T-helper 1 cell treated with Interleukin-12 subunit alpha and Interleukin-12 subunit beta and Interleukin-4 antibody, amounts not matched to agents 30 μg/mL and 1 μg/mL, for 36 hours (primary cell): ENCODE data around the gene AKNA.

Experiments used
- H3K27ac Mint-ChIP-seq: one replicate; pipeline ENCODE4 v1.8.0; 2021; ENCODE audit warnings: mild to moderate bottlenecking, mixed read lengths
- H3K27me3 Mint-ChIP-seq: one replicate; pipeline ENCODE4 v1.8.0; 2021; ENCODE audit warnings: low read depth, mixed read lengths
- H3K36me3 Mint-ChIP-seq: one replicate; pipeline ENCODE4 v1.8.0; 2021; ENCODE audit warnings: low read depth, mixed read lengths
- H3K4me1 Mint-ChIP-seq: one replicate; pipeline ENCODE4 v1.8.0; 2021; ENCODE audit warnings: low read depth, mixed read lengths
- H3K4me3 Mint-ChIP-seq: one replicate; pipeline ENCODE4 v1.8.0; 2021; ENCODE audit warnings: mild to moderate bottlenecking, moderate library complexity, mixed read lengths
- H3K9me3 Mint-ChIP-seq: one replicate; pipeline ENCODE4 v1.8.0; 2021; ENCODE audit warnings: mixed read lengths

Gene AKNA

GRCh38 chr9:114408645-114409044 lies 20.9 kb upstream of the AKNA start:
- Mint-ChIP-seq H3K27ac (no peak overlapping the region), H3K4me3 (no peak overlapping the region), H3K9me3 (no peaks in the 10 kb centered on the region), H3K27me3 (no peaks in the 10 kb centered on the region), H3K36me3 (no peaks in the 10 kb centered on the region), H3K4me1 (peaks cover 5% of the 10 kb centered on the region)

- Mint-ChIP-seq H3K4me1 (peaks cover 5% of the 10 kb centered on the region), H3K36me3 (no peaks in the 10 kb centered on the region), H3K4me3 (no peak overlapping the region), H3K27ac (no peak overlapping the region), H3K9me3 (no peaks in the 10 kb centered on the region), H3K27me3 (no peaks in the 10 kb centered on the region)
These were observed 20.1 kb upstream of the AKNA start for GRCh38 chr9:114407889-114408288.

DNA sequence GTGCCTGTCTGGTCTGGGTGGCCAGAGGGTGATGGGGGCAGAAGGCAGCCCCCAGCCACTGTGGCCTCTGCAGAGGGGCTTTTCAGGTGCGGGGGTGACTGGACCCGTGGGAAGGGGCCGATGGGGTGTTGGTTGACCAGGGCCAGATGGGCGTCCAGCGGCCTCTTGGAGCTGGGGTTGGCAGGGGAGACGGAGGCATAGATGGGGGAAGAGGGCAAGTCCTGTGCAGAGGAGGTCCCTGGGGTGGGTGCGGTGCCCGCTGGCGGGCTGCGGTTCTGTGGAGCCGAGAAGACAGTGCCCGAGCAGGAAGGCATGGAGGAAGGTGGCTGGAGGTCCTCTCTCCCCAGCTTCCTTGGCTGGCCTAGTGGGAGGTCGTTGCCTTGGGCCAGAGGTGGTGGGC lies 18.7 kb upstream of the AKNA start:
- Mint-ChIP-seq H3K9me3 (no peaks in the 10 kb centered on the region), H3K4me1 (peaks cover 5% of the 10 kb centered on the region), H3K27me3 (no peaks in the 10 kb centered on the region), H3K36me3 (no peaks in the 10 kb centered on the region), H3K4me3 (no peak overlapping the region), H3K27ac (no peak overlapping the region)

DNA sequence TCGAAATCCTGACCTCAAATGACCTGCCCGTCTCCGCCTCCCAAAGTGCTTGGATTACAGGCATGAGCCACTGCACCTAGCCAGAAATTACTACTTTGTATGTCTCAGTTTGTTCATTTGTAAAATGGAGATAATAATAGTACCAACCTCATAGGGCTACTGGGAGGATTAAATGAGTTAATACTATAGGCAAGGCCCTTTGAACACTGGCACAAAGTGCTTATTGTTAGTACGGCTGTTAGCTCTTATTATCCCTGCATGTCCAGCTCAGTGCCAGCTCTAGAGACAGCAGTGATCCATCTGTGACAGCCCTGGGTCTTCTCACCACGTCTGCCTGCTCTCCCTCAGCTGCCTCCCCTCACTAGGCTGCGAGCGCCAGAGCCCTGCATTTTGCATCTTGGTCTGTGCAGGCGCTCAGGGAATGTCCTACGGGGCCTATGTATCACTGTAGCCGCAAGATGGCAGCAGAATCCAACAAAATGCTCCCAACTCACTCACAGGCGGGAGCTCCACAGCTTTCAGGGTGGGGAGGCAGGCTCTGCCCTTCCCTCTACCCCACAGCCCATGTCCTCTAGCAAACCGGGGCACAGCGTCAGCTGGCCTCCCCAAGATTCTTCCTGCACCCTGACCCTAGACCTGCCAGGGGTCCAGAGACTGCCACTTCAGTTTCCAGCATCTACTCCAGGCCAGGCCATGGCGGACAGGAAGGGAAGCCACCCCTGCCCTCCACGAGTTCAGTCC lies 17.7 kb upstream of the AKNA start:
- H3K36me3 Mint-ChIP-seq = no peaks in the 10 kb centered on the region
- no peaks in the 10 kb centered on the region for H3K27me3 Mint-ChIP-seq
- H3K27ac Mint-ChIP-seq = no peak overlapping the region
- H3K4me3 Mint-ChIP-seq = no peak overlapping the region
- H3K9me3 Mint-ChIP-seq = no peaks in the 10 kb centered on the region
- peaks cover 5% of the 10 kb centered on the region for H3K4me1 Mint-ChIP-seq

GRCh38 chr9:114404531-114404930 lies 16.7 kb upstream of the AKNA start:
- no peaks in the 10 kb centered on the region for H3K36me3 Mint-ChIP-seq
- H3K4me3 Mint-ChIP-seq = no peak overlapping the region
- peaks cover 6% of the 10 kb centered on the region for H3K4me1 Mint-ChIP-seq
- no peak overlapping the region for H3K27ac Mint-ChIP-seq
- H3K27me3 Mint-ChIP-seq = no peaks in the 10 kb centered on the region
- H3K9me3 Mint-ChIP-seq = no peaks in the 10 kb centered on the region

DNA sequence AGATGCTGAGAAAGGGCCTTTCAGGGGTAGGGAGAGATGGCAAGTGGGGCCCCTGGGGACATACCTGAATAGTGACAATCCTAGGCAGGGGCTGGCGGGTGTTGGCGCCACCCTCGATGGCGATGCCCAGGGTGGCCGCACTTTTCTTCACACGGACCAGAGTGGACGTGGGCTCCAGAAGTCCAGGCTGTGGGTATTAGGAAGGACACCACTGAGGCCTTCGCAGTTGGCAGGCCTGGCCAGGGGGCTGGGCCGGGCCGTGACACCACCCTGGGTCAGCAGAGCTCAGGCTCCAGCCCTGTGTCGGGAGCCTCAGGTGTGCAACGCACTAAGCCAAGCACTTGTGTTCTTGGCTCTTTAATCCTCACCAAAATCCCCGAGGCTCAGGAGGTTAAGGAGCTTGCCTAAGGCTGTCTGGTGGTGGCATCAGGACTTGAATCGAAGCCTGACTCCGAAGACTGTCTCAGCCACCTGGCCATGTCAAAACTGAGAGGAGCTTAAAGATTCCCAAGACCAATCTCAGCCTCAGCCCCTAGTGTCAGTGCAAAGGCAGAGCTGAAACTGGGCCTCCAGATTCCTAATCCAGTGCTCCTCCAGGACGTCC lies 15.5 kb upstream of the AKNA start:
- no peak overlapping the region for H3K27ac Mint-ChIP-seq
- peaks cover 9% of the 10 kb centered on the region for H3K4me1 Mint-ChIP-seq
- no peaks in the 10 kb centered on the region for H3K36me3 Mint-ChIP-seq
- no peaks in the 10 kb centered on the region for H3K27me3 Mint-ChIP-seq
- H3K4me3 Mint-ChIP-seq = no peak overlapping the region
- H3K9me3 Mint-ChIP-seq = no peaks in the 10 kb centered on the region

DNA sequence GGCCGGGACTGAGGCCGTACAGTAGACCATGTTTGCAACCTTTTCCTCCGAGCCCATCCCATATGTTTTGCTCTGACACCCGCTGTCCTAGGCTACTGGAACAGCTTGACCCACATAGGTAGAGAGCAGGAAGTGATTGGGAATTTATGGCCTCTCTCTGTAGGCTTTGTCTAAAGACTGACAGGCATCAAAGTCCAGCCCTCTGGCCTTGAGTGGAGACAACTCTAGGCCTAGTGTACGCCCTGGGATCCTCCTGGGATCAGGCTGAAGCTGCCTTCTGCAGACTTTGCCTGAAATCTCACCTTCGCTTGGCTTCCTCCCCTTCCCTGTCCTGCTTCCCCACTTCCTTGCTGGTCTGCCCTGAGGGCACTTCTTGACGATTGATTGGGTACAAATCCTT lies 13.6 kb upstream of the AKNA start:
- H3K27ac Mint-ChIP-seq = no peak overlapping the region
- no peak overlapping the region for H3K4me3 Mint-ChIP-seq
- H3K36me3 Mint-ChIP-seq = peaks cover 7% of the 10 kb centered on the region
- H3K4me1 Mint-ChIP-seq = peaks cover 20% of the 10 kb centered on the region
- no peaks in the 10 kb centered on the region for H3K9me3 Mint-ChIP-seq
- H3K27me3 Mint-ChIP-seq = no peaks in the 10 kb centered on the region

DNA sequence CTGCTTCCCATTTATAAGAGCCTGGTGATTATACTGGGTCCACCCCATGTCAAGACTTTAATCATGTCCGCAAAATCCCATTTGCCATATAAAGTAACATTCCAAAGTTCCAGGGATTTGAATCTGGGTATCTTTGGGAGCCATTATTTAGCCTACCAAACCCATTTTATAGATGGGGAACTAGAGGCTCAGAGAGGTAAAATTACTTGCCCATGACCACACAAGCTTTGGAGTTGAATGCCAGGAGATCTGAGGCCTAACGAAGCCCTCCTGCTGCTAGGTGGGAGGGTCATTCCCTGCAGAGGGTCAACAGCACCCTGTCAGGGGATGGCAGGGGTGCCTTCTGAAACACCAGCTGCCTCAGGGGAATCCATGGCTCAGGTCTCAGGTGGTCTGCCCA lies 13.0 kb upstream of the AKNA start:
- no peaks in the 10 kb centered on the region for H3K27me3 Mint-ChIP-seq
- H3K36me3 Mint-ChIP-seq = peaks cover 9% of the 10 kb centered on the region
- H3K4me3 Mint-ChIP-seq = no peak overlapping the region
- H3K4me1 Mint-ChIP-seq = peaks cover 24% of the 10 kb centered on the region
- H3K27ac Mint-ChIP-seq = no peak overlapping the region
- H3K9me3 Mint-ChIP-seq = no peaks in the 10 kb centered on the region

GRCh38 chr9:114400219-114400618 lies 12.4 kb upstream of the AKNA start:
- Mint-ChIP-seq H3K27ac (no peak overlapping the region), H3K9me3 (no peaks in the 10 kb centered on the region)

DNA sequence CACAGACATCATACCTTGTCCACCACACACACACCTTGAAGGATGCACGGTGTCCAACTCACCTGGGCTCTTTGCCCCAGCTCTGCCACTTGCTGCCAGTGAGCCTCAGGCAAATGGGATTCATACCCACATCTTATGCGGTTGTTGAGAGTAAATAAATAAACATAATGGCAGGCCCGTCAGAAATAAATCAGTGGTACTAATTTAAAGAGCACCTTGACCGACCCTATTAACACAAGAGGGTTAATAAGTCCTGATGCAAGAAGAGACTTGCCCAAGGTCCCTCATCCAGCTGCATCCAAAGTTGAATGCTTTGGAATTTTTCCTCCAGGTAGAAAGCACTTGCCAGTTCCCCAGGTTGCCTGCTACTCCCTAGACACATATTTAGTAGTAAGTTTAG lies 11.6 kb upstream of the AKNA start:
- H3K36me3 Mint-ChIP-seq = peaks cover 12% of the 10 kb centered on the region
- H3K4me1 Mint-ChIP-seq = peaks cover 33% of the 10 kb centered on the region
- no peak overlapping the region for H3K27ac Mint-ChIP-seq
- H3K9me3 Mint-ChIP-seq = no peaks in the 10 kb centered on the region
- H3K4me3 Mint-ChIP-seq = no peak overlapping the region
- no peaks in the 10 kb centered on the region for H3K27me3 Mint-ChIP-seq

More at GRCh38 chr9:114400219-114400618, 12.4 kb upstream of the AKNA start:
- Mint-ChIP-seq H3K27me3 (no peaks in the 10 kb centered on the region), H3K36me3 (peaks cover 11% of the 10 kb centered on the region), H3K4me3 (no peak overlapping the region), H3K4me1 (peaks cover 24% of the 10 kb centered on the region)

GRCh38 chr9:114397848-114398605 lies 10.2 kb upstream of the AKNA start:
- no peaks in the 10 kb centered on the region for H3K9me3 Mint-ChIP-seq
- H3K27ac Mint-ChIP-seq = peak overlapping the region; percentile 87
- peaks cover 38% of the 10 kb centered on the region for H3K4me1 Mint-ChIP-seq
- H3K4me3 Mint-ChIP-seq = peak overlapping the region; percentile 97
- peaks cover 17% of the 10 kb centered on the region for H3K36me3 Mint-ChIP-seq
- H3K27me3 Mint-ChIP-seq = no peaks in the 10 kb centered on the region

GRCh38 chr9:114397219-114397847 lies 9.6 kb upstream of the AKNA start:
- peaks cover 44% of the 10 kb centered on the region for H3K4me1 Mint-ChIP-seq
- H3K36me3 Mint-ChIP-seq = peaks cover 18% of the 10 kb centered on the region
- H3K27ac Mint-ChIP-seq = peak overlapping the region; percentile 87

GRCh38 chr9:114396558-114397218 lies 8.9 kb upstream of the AKNA start:
- Mint-ChIP-seq H3K4me3 (peak overlapping the region; percentile 97), H3K4me1 (peaks cover 46% of the 10 kb centered on the region), H3K36me3 (peaks cover 18% of the 10 kb centered on the region), H3K27ac (peak overlapping the region; percentile 87), H3K27me3 (no peaks in the 10 kb centered on the region), H3K9me3 (no peaks in the 10 kb centered on the region)

More at GRCh38 chr9:114397219-114397847, 9.6 kb upstream of the AKNA start:
- Mint-ChIP-seq H3K4me3 (peak overlapping the region; percentile 97), H3K9me3 (no peaks in the 10 kb centered on the region), H3K27me3 (no peaks in the 10 kb centered on the region)

GRCh38 chr9:114395768-114396167 lies 8.0 kb upstream of the AKNA start:
- Mint-ChIP-seq H3K27me3 (no peaks in the 10 kb centered on the region), H3K27ac (no peak overlapping the region), H3K4me3 (peak overlapping the region; percentile 31), H3K4me1 (peaks cover 52% of the 10 kb centered on the region), H3K36me3 (peaks cover 19% of the 10 kb centered on the region), H3K9me3 (no peaks in the 10 kb centered on the region)
